IMR-90 (cell line): ENCODE data around the gene MAP3K13. TPM values are rescaled to one million over a fixed set of nuclear protein-coding genes. Genes with fewer than 3 reads are reported as not detected.

Source experiments
- ATAC-seq: fragments of 200-7000 bp; cut with Tn5 transposase; 2 replicates; pipeline ENCODE4 v1.9.1; 2020; ENCODE audit warnings: low read depth, mild to moderate bottlenecking, moderate library complexity
- BruUV-seq: library from RNA; stranded (reverse); fragments of 400-500 nt; replicated peaks from 2 replicates; lab custom pipeline; 2021; lab: Mats Ljungman, UMichigan
- CTCF ChIA-PET: fragments of 300-600 bp; formaldehyde crosslinking; extraction: SDS; loops from one replicate; lab custom pipeline; 2021; ENCODE audit warnings: antibody characterized with exemption; lab: Yijun Ruan, JAX
- POLR2A ChIA-PET: fragments of 300-600 bp; sonication (Branson Sonifier 250); formaldehyde crosslinking; loops from one replicate; lab custom pipeline; 2022; ENCODE audit warnings: antibody characterized with exemption; ENCODE audit not compliant: unreplicated experiment; lab: Charles Lee
- DNase-seq: peaks from one replicate; pipeline ENCODE4 v3.0.0; 2013
- H2AFZ ChIP-seq: replicated peaks from 2 replicates; pipeline ENCODE3; 2013; ENCODE audit warnings: low read length, mild to moderate bottlenecking; ENCODE audit not compliant: poor library complexity
- H2AK5ac ChIP-seq: 2 replicates; pipeline ENCODE4 v1.6.1; 2013; ENCODE audit warnings: low read depth, low read length, inconsistent platforms
- H2AK9ac ChIP-seq: replicated peaks from 2 replicates; pipeline ENCODE3; 2013; ENCODE audit warnings: mild to moderate bottlenecking, low read depth, low read length, moderate library complexity; ENCODE audit not compliant: poor library complexity
- H2BK120ac ChIP-seq: 2 replicates; pipeline ENCODE4 v1.6.1; 2013; ENCODE audit warnings: low read depth, low read length, inconsistent platforms
- H2BK15ac ChIP-seq: 3 replicates; pipeline ENCODE4 v1.6.1; 2013; ENCODE audit warnings: low read depth, low read length, inconsistent platforms
- H2BK20ac ChIP-seq: 2 replicates; pipeline ENCODE4 v1.6.1; 2013; ENCODE audit warnings: low read depth, mild to moderate bottlenecking, inconsistent platforms, low read length, moderate library complexity
- H2BK5ac ChIP-seq: 2 replicates; pipeline ENCODE4 v1.6.1; 2013; ENCODE audit warnings: mild to moderate bottlenecking, low read depth, low read length, inconsistent platforms; ENCODE audit not compliant: poor library complexity, severe bottlenecking
- H3K14ac ChIP-seq: replicated peaks from 2 replicates; pipeline ENCODE4 v1.6.1; 2013; ENCODE audit warnings: low read depth, low read length, inconsistent platforms
- H3K18ac ChIP-seq: 2 replicates; pipeline ENCODE4 v1.6.1; 2013; ENCODE audit warnings: low read depth, low read length, control low read depth
- H3K23ac ChIP-seq: 2 replicates; pipeline ENCODE4 v1.6.1; 2013; ENCODE audit warnings: low read depth, low read length, inconsistent platforms
- H3K27ac ChIP-seq: 2 replicates; pipeline ENCODE4 v1.5.1; 2013; ENCODE audit warnings: mild to moderate bottlenecking, control low read depth, low read length; ENCODE audit not compliant: insufficient read depth
- H3K27me3 ChIP-seq: 2 replicates; pipeline ENCODE4 v1.6.1; 2013; ENCODE audit warnings: low read length; ENCODE audit not compliant: control insufficient read depth, insufficient read depth
- H3K36me3 ChIP-seq: 2 replicates; pipeline ENCODE4 v1.6.1; 2013; ENCODE audit warnings: low read length, mixed read lengths; ENCODE audit not compliant: control insufficient read depth, insufficient read depth
- H3K4ac ChIP-seq: 2 replicates; pipeline ENCODE4 v1.6.1; 2013; ENCODE audit warnings: low read depth, low read length, inconsistent platforms
- H3K4me1 ChIP-seq: 2 replicates; pipeline ENCODE4 v1.6.1; 2013; ENCODE audit warnings: low read length, mixed read lengths; ENCODE audit not compliant: control insufficient read depth, insufficient read depth
- H3K4me2 ChIP-seq: 2 replicates; pipeline ENCODE4 v1.6.1; 2013; ENCODE audit warnings: low read depth, mild to moderate bottlenecking, control low read depth, low read length, moderate library complexity
- H3K4me3 ChIP-seq: 2 replicates; pipeline ENCODE4 v1.5.1; 2013; ENCODE audit warnings: low read depth, mild to moderate bottlenecking, control low read depth, low read length, moderate library complexity; ENCODE audit not compliant: insufficient read depth
- H3K56ac ChIP-seq: 2 replicates; pipeline ENCODE4 v1.6.1; 2013; ENCODE audit warnings: low read length, inconsistent platforms; ENCODE audit not compliant: insufficient read depth; ENCODE audit errors: extremely low read depth
- H3K79me1 ChIP-seq, 2 experiments: 2 replicates each; pipeline ENCODE4 v1.6.1; 2013; ENCODE audit warnings: low read length in 2 of 2, inconsistent platforms in 1 of 2, low read depth in 1 of 2
- H3K9ac ChIP-seq: 2 replicates; pipeline ENCODE4 v1.6.1; 2013; ENCODE audit warnings: low read depth, low read length, control low read depth
- H3K9me1 ChIP-seq: 2 replicates; pipeline ENCODE4 v1.6.1; 2013; ENCODE audit warnings: low read length, inconsistent platforms; ENCODE audit not compliant: insufficient read depth
- H3K9me3 ChIP-seq: 2 replicates; pipeline ENCODE4 v1.6.1; 2013; ENCODE audit warnings: low read length; ENCODE audit not compliant: control insufficient read depth, insufficient read depth
- H4K20me1 ChIP-seq: 2 replicates; pipeline ENCODE4 v1.6.1; 2013; ENCODE audit warnings: low read length, inconsistent platforms; ENCODE audit not compliant: insufficient read depth
- H4K5ac ChIP-seq: 2 replicates; pipeline ENCODE4 v1.6.1; 2013; ENCODE audit warnings: mild to moderate bottlenecking, low read depth, low read length, control low read depth
- H4K8ac ChIP-seq, 2 experiments: 2 replicates each; pipeline ENCODE4 v1.6.1; 2013; ENCODE audit warnings: low read depth in 2 of 2, low read length in 2 of 2, control low read depth in 1 of 2, inconsistent platforms in 1 of 2
- H4K91ac ChIP-seq: 2 replicates; pipeline ENCODE4 v1.6.1; 2013; ENCODE audit warnings: low read depth, low read length, inconsistent platforms; ENCODE audit not compliant: insufficient read depth
- BHLHE40 ChIP-seq: fragments of 150-350 bp; IDR thresholded peaks from 2 replicates; pipeline ENCODE4 v1.6.1; 2016; ENCODE audit warnings: mild to moderate bottlenecking, low read depth, low read length
- CEBPB ChIP-seq: IDR thresholded peaks from 2 replicates; pipeline ENCODE4 v1.6.1; 2012; ENCODE audit warnings: low read depth, low read length, improper control_type of control experiment
- CHD1 ChIP-seq: IDR thresholded peaks from 2 replicates; pipeline ENCODE4 v1.6.1; 2012; ENCODE audit warnings: low read depth, low read length, improper control_type of control experiment
- FOS ChIP-seq: fragments of 150-350 bp; IDR thresholded peaks from 2 replicates; pipeline ENCODE4 v1.6.1; 2016; ENCODE audit warnings: low read depth, low read length
- MAZ ChIP-seq: IDR thresholded peaks from 2 replicates; pipeline ENCODE4 v1.6.1; 2012; ENCODE audit warnings: low read depth, mild to moderate bottlenecking, low read length, improper control_type of control experiment, moderate library complexity, borderline replicate concordance
- MXI1 ChIP-seq: IDR thresholded peaks from 2 replicates; pipeline ENCODE4 v1.6.1; 2012; ENCODE audit warnings: low read depth, mild to moderate bottlenecking, low read length, moderate library complexity, borderline replicate concordance
- NFE2L2 ChIP-seq: fragments of 150-350 bp; IDR thresholded peaks from 2 replicates; pipeline ENCODE4 v1.6.1; 2016; ENCODE audit warnings: low read depth, mild to moderate bottlenecking, low read length
- POLR2A ChIP-seq: IDR thresholded peaks from 2 replicates; pipeline ENCODE4 v1.6.1; 2012; ENCODE audit warnings: mild to moderate bottlenecking, low read depth, low read length
- RAD21 ChIP-seq: IDR thresholded peaks from 2 replicates; pipeline ENCODE4 v1.6.1; 2012; ENCODE audit warnings: low read length, improper control_type of control experiment
- RCOR1 ChIP-seq: IDR thresholded peaks from 2 replicates; pipeline ENCODE4 v1.6.1; 2012; ENCODE audit warnings: mild to moderate bottlenecking, low read length, improper control_type of control experiment; ENCODE audit not compliant: insufficient replicate concordance
- RFX5 ChIP-seq: IDR thresholded peaks from 2 replicates; pipeline ENCODE4 v1.8.0; 2012; ENCODE audit warnings: low read depth, mild to moderate bottlenecking, low read length, moderate library complexity
- SMC3 ChIP-seq: fragments of 150-350 bp; IDR thresholded peaks from 2 replicates; pipeline ENCODE4 v1.6.1; 2016; ENCODE audit warnings: low read depth, mild to moderate bottlenecking, antibody characterized with exemption, low read length, moderate library complexity
- WGBS, 2 experiments: methylation state at CpG; one replicate each; pipeline versions ENCODE4 v1.1.5 to v1.1.7; 2013; ENCODE audit warnings: missing lambda C conversion rate in 2 of 2; ENCODE audit not compliant: insufficient read length in 1 of 2; ENCODE audit errors: extremely low coverage in 2 of 2; 5-methylcytosine and 5-hydroxymethylcytosine counted together
- dilution Hi-C: fragments of 300-500 bp; cut with HindIII; formaldehyde crosslinking; loops from one replicate; pipeline ENCODE4 v1.14.3; 2018; ENCODE audit warnings: low sequenced_read_pairs; ENCODE audit not compliant: unreplicated experiment
- in situ Hi-C: fragments of 300-500 bp; cut with MboI; formaldehyde crosslinking; loops from 3 replicates; pipeline ENCODE4 v1.14.3; 2019; ENCODE audit warnings: low sequenced_read_pairs, inconsistent platforms, mixed read lengths
- intact Hi-C: fragments of 100-400 bp; cut with micrococcal nuclease; formaldehyde crosslinking; loops from 2 replicates; pipeline ENCODE4 v1.10.0; 2022
- polyA plus RNA-seq, 3 experiments: library from polyadenylated mRNA; depleted of rRNA; stranded (reverse); fragments of >200 nt; gene quantifications; 2 replicates each; pipeline ENCODE4 v1.2.3, GENCODE V29; 2012; ENCODE audit warnings: low replicate concordance in 1 of 3
- total RNA-seq: library from RNA; depleted of rRNA; stranded (reverse); fragments of >200 nt; gene quantifications from 2 replicates; pipeline ENCODE4 v1.2.3, GENCODE V29; 2012
- TF ChIP-seq, protein P1 (sequence below): fragments of 150-350 bp; IDR thresholded peaks from 2 replicates; pipeline ENCODE4 v1.6.1; 2017; ENCODE audit warnings: mild to moderate bottlenecking, antibody characterized with exemption, low read length, low read depth
- TF ChIP-seq, protein P2 (sequence below): fragments of 150-350 bp; IDR thresholded peaks from 2 replicates; pipeline ENCODE4 v1.6.1; 2016; ENCODE audit warnings: low read depth, mild to moderate bottlenecking, low read length, moderate library complexity, borderline replicate concordance
- TF ChIP-seq, protein P3 (sequence below): conservative IDR thresholded peaks from 2 replicates; pipeline ENCODE4 v1.5.1; 2012; ENCODE audit warnings: mild to moderate bottlenecking, low read depth, low read length, improper control_type of control experiment

MAP3K13 gene
- total and polyA plus RNA-seq, 2 of the 4 experiments (the other 2 are of a cell fraction): 9.9 to 17.6 TPM

GRCh38 chr3:185325946-185326791, 36.8 kb upstream of the MAP3K13 start:
- WGBS, 2 experiments: 94% methylated on average over 3 of the region's 8 CpGs; no CpG with 5 or more reads in 1 of the 2 experiments
- Histone ChIP-seq H3K27me3 (no peaks in the 10 kb centered on the region), H3K4me1 (no peaks in the 10 kb centered on the region), H3K18ac (no peak overlapping the region), H4K20me1 (no peaks in the 10 kb centered on the region), H3K27ac (no peak overlapping the region), H2BK15ac (no peak overlapping the region), H4K8ac (no peak overlapping the region), H3K4me3 (no peak overlapping the region), H2BK5ac (no peak overlapping the region), H3K9me3 (no peaks in the 10 kb centered on the region), H3K4ac (no peak overlapping the region), H3K4me2 (no peak overlapping the region), H3K14ac (no peak overlapping the region), H3K79me1 (no peaks in the 10 kb centered on the region), H3K36me3 (no peaks in the 10 kb centered on the region), H3K9me1 (peaks cover 7% of the 10 kb centered on the region; the same call in 1 of the 2 replicates), H4K5ac (no peak overlapping the region), H2BK20ac (no peak overlapping the region), H3K9ac (no peak overlapping the region), H2BK120ac (no peak overlapping the region), H2AFZ (no peak overlapping the region), H3K56ac (no peak overlapping the region), H3K23ac (no peak overlapping the region), H2AK5ac (no peak overlapping the region), H2AK9ac (no peak overlapping the region), H4K91ac (no peak overlapping the region)
- DNase-seq: no peak
- no peak for ATAC-seq
- ChIA-PET POLR2A (no interaction called here), CTCF (interaction anchor here (0.6 to 0.7 kb wide), 3 partner anchors 31 to 405 kb away, joined by 3 to 4 read pairs (median 4); no protein-coding TSS in a partner anchor)
- no TSS peak for BruUV-seq
- in situ Hi-C loops (no loop called here), intact Hi-C loops (no loop called here), dilution Hi-C loops (no loop called here)
- TF ChIP-seq RAD21: no peak
- no peak for TF ChIP-seq SMC3
- TF ChIP-seq, protein P1, sequence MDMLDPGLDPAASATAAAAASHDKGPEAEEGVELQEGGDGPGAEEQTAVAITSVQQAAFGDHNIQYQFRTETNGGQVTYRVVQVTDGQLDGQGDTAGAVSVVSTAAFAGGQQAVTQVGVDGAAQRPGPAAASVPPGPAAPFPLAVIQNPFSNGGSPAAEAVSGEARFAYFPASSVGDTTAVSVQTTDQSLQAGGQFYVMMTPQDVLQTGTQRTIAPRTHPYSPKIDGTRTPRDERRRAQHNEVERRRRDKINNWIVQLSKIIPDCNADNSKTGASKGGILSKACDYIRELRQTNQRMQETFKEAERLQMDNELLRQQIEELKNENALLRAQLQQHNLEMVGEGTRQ: no peak
- TF ChIP-seq MAZ: no peak
- TF ChIP-seq MXI1: no peak
- no peak for TF ChIP-seq RCOR1
- TF ChIP-seq, protein P2, sequence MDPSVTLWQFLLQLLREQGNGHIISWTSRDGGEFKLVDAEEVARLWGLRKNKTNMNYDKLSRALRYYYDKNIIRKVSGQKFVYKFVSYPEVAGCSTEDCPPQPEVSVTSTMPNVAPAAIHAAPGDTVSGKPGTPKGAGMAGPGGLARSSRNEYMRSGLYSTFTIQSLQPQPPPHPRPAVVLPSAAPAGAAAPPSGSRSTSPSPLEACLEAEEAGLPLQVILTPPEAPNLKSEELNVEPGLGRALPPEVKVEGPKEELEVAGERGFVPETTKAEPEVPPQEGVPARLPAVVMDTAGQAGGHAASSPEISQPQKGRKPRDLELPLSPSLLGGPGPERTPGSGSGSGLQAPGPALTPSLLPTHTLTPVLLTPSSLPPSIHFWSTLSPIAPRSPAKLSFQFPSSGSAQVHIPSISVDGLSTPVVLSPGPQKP: no peak
- TF ChIP-seq FOS: no peak
- TF ChIP-seq CHD1: no peak
- TF ChIP-seq, protein P3, sequence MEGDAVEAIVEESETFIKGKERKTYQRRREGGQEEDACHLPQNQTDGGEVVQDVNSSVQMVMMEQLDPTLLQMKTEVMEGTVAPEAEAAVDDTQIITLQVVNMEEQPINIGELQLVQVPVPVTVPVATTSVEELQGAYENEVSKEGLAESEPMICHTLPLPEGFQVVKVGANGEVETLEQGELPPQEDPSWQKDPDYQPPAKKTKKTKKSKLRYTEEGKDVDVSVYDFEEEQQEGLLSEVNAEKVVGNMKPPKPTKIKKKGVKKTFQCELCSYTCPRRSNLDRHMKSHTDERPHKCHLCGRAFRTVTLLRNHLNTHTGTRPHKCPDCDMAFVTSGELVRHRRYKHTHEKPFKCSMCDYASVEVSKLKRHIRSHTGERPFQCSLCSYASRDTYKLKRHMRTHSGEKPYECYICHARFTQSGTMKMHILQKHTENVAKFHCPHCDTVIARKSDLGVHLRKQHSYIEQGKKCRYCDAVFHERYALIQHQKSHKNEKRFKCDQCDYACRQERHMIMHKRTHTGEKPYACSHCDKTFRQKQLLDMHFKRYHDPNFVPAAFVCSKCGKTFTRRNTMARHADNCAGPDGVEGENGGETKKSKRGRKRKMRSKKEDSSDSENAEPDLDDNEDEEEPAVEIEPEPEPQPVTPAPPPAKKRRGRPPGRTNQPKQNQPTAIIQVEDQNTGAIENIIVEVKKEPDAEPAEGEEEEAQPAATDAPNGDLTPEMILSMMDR: no peak
- TF ChIP-seq BHLHE40: no peak
- no peak for TF ChIP-seq POLR2A
- no peak for TF ChIP-seq NFE2L2
- TF ChIP-seq RFX5: no peak
- TF ChIP-seq CEBPB: no peak
